ENCODE data around the gene SMCO4. TPM values are rescaled to one million over a fixed set of nuclear protein-coding genes. Genes with fewer than 3 reads are reported as not detected.
A peak's percentile ranks its signal among the peaks of the same experiment; 100 is the strongest.

SMCO4 gene
- total RNA-seq, 3 donors from 2014 or later: 37.5 to 75.4 (median 41.5) TPM

- no peak for TF ChIP-seq CTCF (IDR thresholded peaks at IDR 0.05)
- Histone ChIP-seq H3K9me3 (no peaks in the 10 kb centered on the region), H3K4me3 (no peak overlapping the region), H3K36me3 (ENCODE audit: low read depth) (no peaks in the 10 kb centered on the region), H3K4me1 (ENCODE audit: low read depth) (peaks cover 6% of the 10 kb centered on the region)
- ATAC-seq (peak; percentile 10), DNase-seq (no peak)
- intact Hi-C loops (cut with DNase I, micrococcal nuclease): no loop called here
Measured at GRCh38 chr11:93520726-93521509, 22.3 kb downstream of the SMCO4 start.

GRCh38 chr11:93519179-93519578 lies 24.0 kb downstream of the SMCO4 start:
- H3K4me3 ChIP-seq: no peak overlapping the region
- intact Hi-C loops (cut with DNase I, micrococcal nuclease): no loop called here
- no peak for DNase-seq
- peaks cover 1% of the 10 kb centered on the region for H3K4me1 ChIP-seq (ENCODE audit: low read depth)
- no peak for TF ChIP-seq CTCF (IDR thresholded peaks at IDR 0.05)
- H3K9me3 ChIP-seq: no peaks in the 10 kb centered on the region
- H3K36me3 ChIP-seq (ENCODE audit: low read depth): no peaks in the 10 kb centered on the region
- ATAC-seq: no peak

DNA sequence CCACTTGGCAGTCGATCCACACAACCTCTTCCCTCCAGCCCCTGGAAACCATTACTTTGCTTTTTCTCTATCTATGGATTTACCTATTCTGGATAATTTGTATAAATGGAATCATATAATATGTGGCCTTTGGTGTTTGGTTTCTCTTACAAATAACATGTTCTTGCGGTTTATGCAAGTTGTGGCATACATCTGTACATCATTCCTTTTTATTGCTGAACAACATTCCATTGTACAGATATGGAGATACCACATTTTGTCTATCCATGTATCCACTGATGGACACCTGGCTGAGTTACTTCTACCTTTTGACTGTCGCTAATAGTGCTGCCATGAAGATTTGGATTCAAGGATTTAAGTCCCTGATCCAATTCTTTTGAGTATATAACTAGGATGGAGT lies 25.1 kb downstream of the SMCO4 start:
- no peaks in the 10 kb centered on the region for H3K4me1 ChIP-seq (ENCODE audit: low read depth)
- H3K9me3 ChIP-seq: no peaks in the 10 kb centered on the region
- no peak for ATAC-seq
- intact Hi-C loops (cut with DNase I, micrococcal nuclease): no loop called here
- DNase-seq: no peak
- H3K4me3 ChIP-seq: no peak overlapping the region
- TF ChIP-seq CTCF (IDR thresholded peaks at IDR 0.05): no peak
- no peaks in the 10 kb centered on the region for H3K36me3 ChIP-seq (ENCODE audit: low read depth)

DNA sequence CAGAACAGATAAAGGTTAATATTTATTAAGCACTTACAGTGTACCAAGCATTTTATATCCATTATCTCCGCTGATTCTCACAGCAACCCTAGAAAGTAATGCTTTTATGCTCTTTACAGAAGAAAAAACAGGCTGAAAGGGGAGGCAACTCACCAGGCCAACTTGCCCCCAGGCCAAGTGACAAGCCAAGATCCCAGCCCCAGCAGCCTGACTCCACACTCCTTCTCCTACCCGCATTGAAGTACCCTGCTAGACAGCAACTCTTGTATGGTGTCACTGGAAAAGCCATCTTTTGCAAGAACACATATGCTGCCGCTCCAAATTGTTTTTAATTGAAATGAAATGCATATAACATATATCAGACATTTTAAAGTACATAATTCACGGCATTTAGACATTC lies 25.6 kb downstream of the SMCO4 start:
- intact Hi-C loops (cut with DNase I, micrococcal nuclease): no loop called here
- no peak for ATAC-seq
- H3K9me3 ChIP-seq: no peaks in the 10 kb centered on the region

GRCh38 chr11:93517041-93517440 lies 26.1 kb downstream of the SMCO4 start:
- intact Hi-C loops (cut with DNase I, micrococcal nuclease): no loop called here
- no peak for ATAC-seq

More for the DNA sequence above, 25.6 kb downstream of the SMCO4 start:
- Histone ChIP-seq H3K4me3 (no peak overlapping the region), H3K4me1 (ENCODE audit: low read depth) (no peaks in the 10 kb centered on the region), H3K36me3 (ENCODE audit: low read depth) (no peaks in the 10 kb centered on the region)
- DNase-seq: no peak
- TF ChIP-seq CTCF (IDR thresholded peaks at IDR 0.05): no peak

More at GRCh38 chr11:93517041-93517440, 26.1 kb downstream of the SMCO4 start:
- no peak for DNase-seq
- H3K4me3 ChIP-seq: no peak overlapping the region
- no peak for TF ChIP-seq CTCF (IDR thresholded peaks at IDR 0.05)
- no peaks in the 10 kb centered on the region for H3K4me1 ChIP-seq (ENCODE audit: low read depth)
- H3K9me3 ChIP-seq: no peaks in the 10 kb centered on the region
- H3K36me3 ChIP-seq (ENCODE audit: low read depth): no peaks in the 10 kb centered on the region
